T-helper 1 cell treated with Interleukin-12 subunit alpha and Interleukin-12 subunit beta and Interleukin-4 antibody, amounts not matched to agents 30 μg/mL and 1 μg/mL, for 36 hours (primary cell): ENCODE data around the gene SEPHS2.
"Not testable (repeated sequence)": the region's sequence is repeated elsewhere in the genome, so short reads cannot be mapped to it uniquely, and the experiment has no call there.

Experiments
- H3K27ac Mint-ChIP-seq: one replicate; pipeline ENCODE4 v1.8.0; 2021; ENCODE audit warnings: mild to moderate bottlenecking, mixed read lengths
- H3K27me3 Mint-ChIP-seq: one replicate; pipeline ENCODE4 v1.8.0; 2021; ENCODE audit warnings: low read depth, mixed read lengths
- H3K36me3 Mint-ChIP-seq: one replicate; pipeline ENCODE4 v1.8.0; 2021; ENCODE audit warnings: low read depth, mixed read lengths
- H3K4me1 Mint-ChIP-seq: one replicate; pipeline ENCODE4 v1.8.0; 2021; ENCODE audit warnings: low read depth, mixed read lengths
- H3K4me3 Mint-ChIP-seq: one replicate; pipeline ENCODE4 v1.8.0; 2021; ENCODE audit warnings: mild to moderate bottlenecking, moderate library complexity, mixed read lengths
- H3K9me3 Mint-ChIP-seq: one replicate; pipeline ENCODE4 v1.8.0; 2021; ENCODE audit warnings: mixed read lengths

Gene SEPHS2, protein sequence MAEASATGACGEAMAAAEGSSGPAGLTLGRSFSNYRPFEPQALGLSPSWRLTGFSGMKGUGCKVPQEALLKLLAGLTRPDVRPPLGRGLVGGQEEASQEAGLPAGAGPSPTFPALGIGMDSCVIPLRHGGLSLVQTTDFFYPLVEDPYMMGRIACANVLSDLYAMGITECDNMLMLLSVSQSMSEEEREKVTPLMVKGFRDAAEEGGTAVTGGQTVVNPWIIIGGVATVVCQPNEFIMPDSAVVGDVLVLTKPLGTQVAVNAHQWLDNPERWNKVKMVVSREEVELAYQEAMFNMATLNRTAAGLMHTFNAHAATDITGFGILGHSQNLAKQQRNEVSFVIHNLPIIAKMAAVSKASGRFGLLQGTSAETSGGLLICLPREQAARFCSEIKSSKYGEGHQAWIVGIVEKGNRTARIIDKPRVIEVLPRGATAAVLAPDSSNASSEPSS

DNA sequence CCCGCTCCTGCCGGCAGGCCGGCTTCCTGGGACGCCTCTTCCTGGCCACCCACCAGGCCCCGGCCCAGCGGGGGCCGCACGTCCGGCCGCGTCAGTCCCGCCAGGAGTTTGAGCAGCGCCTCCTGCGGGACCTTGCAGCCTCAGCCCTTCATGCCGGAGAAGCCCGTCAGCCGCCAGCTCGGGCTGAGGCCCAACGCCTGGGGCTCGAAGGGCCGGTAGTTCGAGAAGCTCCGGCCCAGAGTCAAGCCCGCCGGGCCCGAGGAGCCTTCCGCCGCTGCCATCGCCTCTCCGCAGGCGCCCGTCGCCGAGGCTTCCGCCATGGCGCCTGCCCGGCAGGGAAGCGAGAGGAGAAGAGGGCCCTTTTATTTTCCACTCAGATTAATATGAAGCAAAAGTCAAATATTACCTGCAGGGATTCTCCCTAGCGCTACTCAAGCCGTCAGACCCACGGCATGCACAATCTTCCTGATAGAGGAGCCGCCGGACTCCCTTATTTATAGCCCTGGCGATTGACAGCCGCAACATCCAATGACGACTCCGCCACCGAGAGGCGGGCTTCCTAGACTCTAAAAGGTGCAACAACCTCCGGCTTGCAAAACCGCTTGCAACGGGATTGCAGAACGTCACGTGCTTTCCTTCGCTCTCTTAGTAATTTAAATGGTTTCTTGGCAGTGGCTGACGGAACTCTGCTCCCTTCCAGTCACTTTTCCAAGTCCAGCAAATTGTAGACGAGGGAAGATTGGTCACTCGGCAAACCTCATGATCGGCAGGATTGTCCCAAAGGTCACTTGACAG is at the start of gene SEPHS2:
SEPHS2 (minus strand) TSS at position 467 of the 795 bp plus-strand sequence; CDS start at position 320, 147 bp downstream.
- Mint-ChIP-seq H3K4me3 (peak within 1 kb of the TSS; percentile 94), H3K27me3 (no peaks in the 10 kb centered on the region), H3K9me3 (no peaks in the 10 kb centered on the region), H3K4me1 (peaks cover 47% of the 10 kb centered on the region), H3K27ac (peak within 1 kb of the TSS; percentile 95), H3K36me3 (peaks cover 26% of the 10 kb centered on the region)

DNA sequence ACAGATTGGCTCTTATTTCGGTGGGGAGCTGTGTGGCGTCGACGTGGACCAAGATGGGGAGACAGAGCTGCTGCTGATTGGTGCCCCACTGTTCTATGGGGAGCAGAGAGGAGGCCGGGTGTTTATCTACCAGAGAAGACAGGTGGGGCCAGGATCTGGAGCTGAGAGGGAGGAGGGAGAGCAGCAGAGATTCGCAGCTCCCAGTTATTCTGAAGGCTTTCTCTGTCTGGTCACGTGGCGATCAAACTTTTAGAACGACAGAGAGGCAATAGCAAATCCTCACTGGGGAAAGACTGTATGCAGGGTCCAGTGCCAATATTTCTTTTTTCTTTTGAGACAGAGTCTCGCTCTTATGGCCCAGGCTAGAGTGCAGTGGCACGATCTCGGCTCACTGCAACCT is 49.0 kb upstream of the SEPHS2 start:
- H3K27ac Mint-ChIP-seq: peak overlapping the region; percentile 24
- no peaks in the 10 kb centered on the region for H3K9me3 Mint-ChIP-seq
- no peak overlapping the region for H3K4me3 Mint-ChIP-seq
- peaks cover 43% of the 10 kb centered on the region for H3K36me3 Mint-ChIP-seq
- peaks cover 21% of the 10 kb centered on the region for H3K4me1 Mint-ChIP-seq
- H3K27me3 Mint-ChIP-seq: no peaks in the 10 kb centered on the region

DNA sequence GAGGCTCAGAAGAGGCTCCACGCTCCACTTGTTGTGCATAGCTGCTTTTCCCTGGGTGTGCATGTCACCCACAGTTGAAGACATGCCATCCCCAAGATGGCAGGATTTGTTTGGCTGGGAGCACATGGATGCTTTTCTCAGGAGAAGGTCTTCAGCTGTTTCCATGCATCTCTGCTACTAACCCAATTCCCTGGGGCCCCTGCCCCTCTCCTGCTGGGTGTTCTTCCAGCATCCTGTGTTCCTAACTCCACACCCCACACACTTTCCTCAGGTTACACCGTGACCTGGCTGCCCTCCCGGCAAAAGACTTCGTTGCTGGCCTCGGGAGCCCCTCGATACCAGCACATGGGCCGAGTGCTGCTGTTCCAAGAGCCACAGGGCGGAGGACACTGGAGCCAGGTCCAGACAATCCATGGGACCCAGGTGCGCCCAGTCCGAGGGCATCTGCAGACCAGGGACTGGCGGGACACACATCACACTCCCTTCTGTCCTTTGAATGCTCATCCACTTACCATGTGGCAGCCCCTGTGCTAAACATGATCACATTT is 48.3 kb upstream of the SEPHS2 start:
- Mint-ChIP-seq H3K9me3 (no peaks in the 10 kb centered on the region), H3K36me3 (peaks cover 45% of the 10 kb centered on the region), H3K27ac (no peak overlapping the region), H3K4me1 (peaks cover 19% of the 10 kb centered on the region), H3K4me3 (no peak overlapping the region), H3K27me3 (no peaks in the 10 kb centered on the region)

DNA sequence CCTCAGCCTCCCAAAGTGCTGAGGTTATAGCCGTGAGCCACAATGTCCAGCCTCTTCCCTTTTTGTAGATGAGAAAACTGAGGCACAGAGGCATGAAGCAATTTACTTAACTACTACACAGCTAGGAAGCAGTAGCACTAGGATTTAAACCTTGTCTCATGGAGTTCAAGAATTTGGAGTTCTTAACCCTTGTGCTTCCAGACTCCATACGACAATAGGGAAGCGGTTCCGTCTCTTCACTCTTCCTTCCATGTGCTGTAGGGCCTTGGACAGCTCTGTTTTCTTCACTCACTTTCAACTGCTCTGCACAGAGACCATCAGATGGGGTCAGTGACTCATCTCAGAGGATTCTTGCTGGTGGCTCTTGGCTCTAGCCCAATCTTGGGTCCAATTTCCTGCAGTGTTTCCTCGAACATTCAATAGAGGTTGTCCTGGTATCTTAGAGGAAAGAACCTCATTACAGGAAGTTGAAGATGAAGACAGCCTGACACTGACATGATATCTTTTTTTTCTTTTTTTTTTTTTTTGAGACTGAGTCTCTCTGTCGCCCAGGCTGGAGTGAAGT is 46.2 kb upstream of the SEPHS2 start:
- Mint-ChIP-seq H3K4me1 (peaks cover 23% of the 10 kb centered on the region), H3K27ac (peak overlapping the region; percentile 73), H3K27me3 (no peaks in the 10 kb centered on the region), H3K4me3 (no peak overlapping the region), H3K9me3 (no peaks in the 10 kb centered on the region), H3K36me3 (peaks cover 53% of the 10 kb centered on the region)

DNA sequence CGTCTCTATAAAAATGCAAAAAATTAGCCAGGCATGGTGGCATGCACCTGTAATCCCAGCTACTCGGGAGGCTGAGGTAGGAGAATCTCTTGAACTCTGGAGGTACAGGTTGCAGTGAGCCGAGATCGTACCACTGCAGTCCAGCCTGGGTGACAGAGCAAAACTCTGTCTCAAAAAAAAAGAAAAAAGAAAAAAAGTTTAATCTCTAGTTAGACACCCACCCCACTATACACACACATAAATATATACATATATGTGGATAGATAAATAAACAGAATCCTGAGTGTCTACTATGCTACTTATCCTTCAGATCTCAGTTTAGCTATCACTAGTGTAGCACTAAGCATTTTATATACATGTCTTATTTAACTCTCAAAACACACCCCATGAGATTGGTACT is 45.6 kb upstream of the SEPHS2 start:
- Mint-ChIP-seq H3K9me3 (no peaks in the 10 kb centered on the region), H3K4me1 (peaks cover 26% of the 10 kb centered on the region), H3K4me3 (no peak overlapping the region), H3K36me3 (peaks cover 56% of the 10 kb centered on the region), H3K27me3 (no peaks in the 10 kb centered on the region), H3K27ac (peak overlapping the region; percentile 62)

DNA sequence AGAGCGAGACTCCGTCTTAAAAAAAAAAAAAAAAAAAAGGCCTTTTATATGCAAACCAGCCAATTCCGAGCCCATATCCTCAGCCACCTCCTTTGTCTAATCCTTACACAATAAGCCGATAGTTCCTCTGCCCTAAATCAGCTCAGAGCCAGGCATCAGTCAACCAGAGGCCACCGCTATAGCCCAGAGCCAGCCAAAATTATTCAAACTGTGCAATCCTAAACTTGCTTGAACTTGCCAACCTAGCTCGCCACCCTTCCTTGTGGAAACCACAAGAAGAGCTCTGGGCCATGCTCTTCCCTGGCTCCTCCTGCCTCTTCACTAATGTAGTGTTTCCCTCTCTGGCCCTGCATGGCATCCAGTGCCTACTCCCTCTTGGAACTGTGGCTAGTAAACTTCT is 44.5 kb upstream of the SEPHS2 start:
- Mint-ChIP-seq H3K9me3 (no peaks in the 10 kb centered on the region), H3K27ac (no peak overlapping the region), H3K36me3 (peaks cover 57% of the 10 kb centered on the region), H3K4me3 (no peak overlapping the region), H3K4me1 (peaks cover 28% of the 10 kb centered on the region), H3K27me3 (no peaks in the 10 kb centered on the region)

DNA sequence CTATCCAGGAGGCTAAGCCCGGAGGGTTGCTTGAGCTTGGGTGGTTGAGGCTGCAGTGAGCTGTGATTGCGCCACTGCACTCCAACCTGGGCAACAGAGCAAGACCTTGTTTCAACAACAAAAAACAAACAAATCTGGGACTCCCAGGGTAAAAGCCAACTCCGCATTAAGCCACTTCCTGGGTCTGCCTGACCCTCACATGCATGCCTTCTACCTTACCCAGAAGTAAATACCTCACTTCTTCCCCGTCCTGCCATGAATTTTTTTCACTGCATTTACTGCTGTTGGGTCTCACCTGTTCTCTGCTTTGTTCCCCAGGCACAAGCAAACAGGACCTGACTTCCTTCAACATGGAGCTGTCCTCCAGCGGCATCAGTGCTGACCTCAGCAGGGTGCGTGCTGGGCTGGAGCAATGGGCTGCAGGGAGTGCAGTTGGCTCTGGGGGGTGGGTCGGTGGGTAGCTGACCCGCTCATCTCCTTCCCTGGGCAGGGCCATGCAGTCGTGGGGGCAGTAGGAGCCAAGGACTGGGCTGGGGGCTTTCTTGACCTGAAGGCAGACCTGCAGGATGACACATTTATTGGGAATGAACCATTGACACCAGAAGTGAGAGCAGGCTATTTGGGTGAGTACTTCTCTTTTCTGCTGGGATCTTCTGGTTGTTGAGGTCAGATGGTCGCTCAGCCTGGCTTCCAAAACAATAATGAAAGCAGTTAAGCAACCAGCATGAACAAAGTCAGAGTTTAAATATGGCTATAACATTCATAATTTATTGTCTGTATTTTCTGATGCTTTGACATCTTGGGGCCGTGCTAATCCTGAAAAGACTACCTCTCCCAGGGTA is 43.3 kb upstream of the SEPHS2 start:
- Mint-ChIP-seq H3K9me3 (no peaks in the 10 kb centered on the region), H3K4me3 (no peak overlapping the region), H3K27ac (peak overlapping the region; percentile 41), H3K27me3 (no peaks in the 10 kb centered on the region), H3K36me3 (peaks cover 55% of the 10 kb centered on the region), H3K4me1 (peaks cover 31% of the 10 kb centered on the region)

DNA sequence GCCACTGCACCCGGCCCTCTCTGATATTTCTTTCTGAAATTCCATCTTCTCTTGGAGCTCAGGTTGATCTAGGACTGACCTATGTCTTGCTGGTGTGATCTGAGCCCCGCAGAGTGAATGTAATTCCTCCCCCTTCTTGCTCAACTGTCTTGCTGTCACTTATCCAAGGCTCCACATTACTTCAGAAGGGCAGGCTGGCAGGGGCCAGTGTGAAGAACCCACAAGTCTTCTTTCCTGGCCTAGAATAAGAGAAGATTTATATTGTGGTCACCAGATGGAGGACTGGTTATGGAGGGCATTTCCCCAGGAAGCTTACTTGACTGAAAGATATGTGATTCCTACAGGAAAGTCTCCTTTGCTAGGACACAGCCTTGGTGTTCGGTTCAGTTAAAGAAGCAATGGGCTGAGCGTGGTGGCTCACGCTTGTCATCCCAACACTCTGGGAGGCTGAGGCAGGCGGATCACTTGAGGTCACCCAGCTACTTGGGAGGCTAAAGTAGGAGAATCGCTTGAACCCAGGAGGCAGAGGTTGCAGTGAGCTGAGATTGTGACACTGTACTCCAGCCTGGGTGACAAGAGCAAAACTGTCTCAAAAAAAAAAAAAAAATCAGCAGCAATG is 40.3 kb upstream of the SEPHS2 start:
- no peaks in the 10 kb centered on the region for H3K27me3 Mint-ChIP-seq
- peaks cover 65% of the 10 kb centered on the region for H3K36me3 Mint-ChIP-seq
- no peak overlapping the region for H3K4me3 Mint-ChIP-seq
- H3K9me3 Mint-ChIP-seq: no peaks in the 10 kb centered on the region
- peaks cover 38% of the 10 kb centered on the region for H3K4me1 Mint-ChIP-seq
- peak overlapping the region; percentile 52 for H3K27ac Mint-ChIP-seq

DNA sequence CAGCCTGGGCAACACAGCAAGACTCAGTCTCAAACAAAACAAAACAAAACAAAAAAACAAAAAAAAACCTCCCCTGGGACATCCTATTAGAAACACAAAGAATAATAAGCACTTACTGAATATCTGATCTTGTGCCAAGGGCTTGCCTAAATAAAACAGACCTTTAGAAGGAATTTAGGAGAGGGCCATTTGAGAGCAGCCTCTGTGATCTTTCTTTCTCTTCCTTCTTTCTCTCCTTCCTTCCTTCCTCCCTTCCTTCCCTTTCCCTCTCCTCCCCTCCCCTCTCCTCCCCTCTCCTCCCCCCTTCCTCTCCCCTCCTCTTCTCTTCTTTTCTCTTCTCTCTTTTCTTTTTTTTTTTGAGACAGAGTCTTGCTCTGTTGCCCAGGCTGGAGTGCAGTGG is 39.2 kb upstream of the SEPHS2 start:
- no peak overlapping the region for H3K4me3 Mint-ChIP-seq
- peaks cover 66% of the 10 kb centered on the region for H3K36me3 Mint-ChIP-seq
- no peaks in the 10 kb centered on the region for H3K27me3 Mint-ChIP-seq
- peak overlapping the region; percentile 49 for H3K27ac Mint-ChIP-seq
- H3K4me1 Mint-ChIP-seq: peaks cover 39% of the 10 kb centered on the region
- H3K9me3 Mint-ChIP-seq: no peaks in the 10 kb centered on the region

DNA sequence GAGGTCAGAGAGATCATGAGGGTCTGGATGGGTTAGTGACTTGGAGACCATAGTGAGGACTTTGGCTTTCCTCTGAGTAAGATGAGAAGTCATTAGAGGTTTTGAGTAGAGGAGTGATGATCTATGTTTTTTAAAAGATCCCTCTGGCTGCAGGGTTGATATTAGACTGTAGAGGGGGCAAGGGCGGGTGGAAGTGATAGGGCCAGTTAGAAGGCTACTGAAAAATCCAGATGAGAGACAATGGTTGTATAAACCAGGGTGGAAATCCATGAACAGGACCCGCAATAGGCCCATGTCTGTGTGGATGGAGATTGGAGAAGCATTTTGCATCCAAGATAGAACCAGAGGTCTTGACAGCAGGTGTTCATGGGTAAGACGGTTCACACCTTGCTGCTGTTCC is 36.7 kb upstream of the SEPHS2 start:
- no peaks in the 10 kb centered on the region for H3K9me3 Mint-ChIP-seq
- peaks cover 42% of the 10 kb centered on the region for H3K4me1 Mint-ChIP-seq
- no peaks in the 10 kb centered on the region for H3K27me3 Mint-ChIP-seq
- H3K36me3 Mint-ChIP-seq: peaks cover 61% of the 10 kb centered on the region
- peak overlapping the region; percentile 49 for H3K27ac Mint-ChIP-seq
- peak overlapping the region; percentile 23 for H3K4me3 Mint-ChIP-seq

DNA sequence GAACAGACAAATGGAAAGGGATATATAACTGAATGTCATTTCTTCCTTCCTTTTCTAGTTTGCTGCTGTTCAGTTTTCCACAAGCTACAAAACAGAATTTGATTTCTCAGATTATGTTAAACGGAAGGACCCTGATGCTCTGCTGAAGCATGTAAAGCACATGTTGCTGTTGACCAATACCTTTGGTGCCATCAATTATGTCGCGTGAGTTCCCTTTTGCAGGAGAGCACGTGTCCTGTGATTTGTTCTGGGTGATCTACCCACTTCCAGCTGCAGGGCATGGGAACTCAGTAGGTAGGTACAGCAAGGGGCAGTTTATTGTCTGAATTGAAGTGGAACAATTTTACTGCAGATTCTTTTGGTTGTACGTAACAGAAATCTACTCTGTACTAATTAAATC is 35.7 kb upstream of the SEPHS2 start:
- Mint-ChIP-seq H3K4me1 (peaks cover 46% of the 10 kb centered on the region), H3K4me3 (no peak overlapping the region), H3K36me3 (peaks cover 65% of the 10 kb centered on the region), H3K27me3 (no peaks in the 10 kb centered on the region), H3K27ac (no peak overlapping the region), H3K9me3 (no peaks in the 10 kb centered on the region)

DNA sequence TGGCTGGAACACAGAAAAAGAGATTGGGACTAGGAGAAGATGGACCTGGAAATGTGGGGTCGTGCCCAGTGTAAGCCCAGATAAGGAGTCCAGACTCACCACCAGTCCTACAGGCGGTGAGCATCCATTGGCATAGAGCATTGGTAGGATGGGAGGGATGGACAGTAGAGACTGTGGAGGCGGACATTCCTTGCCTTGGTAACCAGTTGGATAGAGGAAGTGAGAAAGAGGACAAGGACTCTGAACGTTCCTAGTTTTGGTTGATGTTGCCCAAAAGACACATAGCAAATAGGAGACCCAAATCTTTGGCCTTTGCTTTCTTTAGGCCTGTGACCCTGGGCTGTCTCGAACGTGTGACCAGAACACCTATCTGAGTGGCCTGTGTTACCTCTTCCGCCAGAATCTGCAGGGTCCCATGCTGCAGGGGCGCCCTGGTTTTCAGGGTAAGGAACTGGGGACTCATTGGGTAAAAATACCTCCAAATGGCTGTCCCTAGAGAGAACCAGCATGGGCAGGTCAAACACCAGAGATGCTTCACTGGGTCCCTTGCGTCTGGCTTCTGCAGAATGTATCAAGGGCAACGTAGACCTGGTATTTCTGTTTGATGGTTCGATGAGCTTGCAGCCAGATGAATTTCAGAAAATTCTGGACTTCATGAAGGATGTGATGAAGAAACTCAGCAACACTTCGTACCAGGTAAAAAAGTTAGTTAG is 33.2 kb upstream of the SEPHS2 start:
- H3K27ac Mint-ChIP-seq: peak overlapping the region; percentile 47
- peaks cover 67% of the 10 kb centered on the region for H3K36me3 Mint-ChIP-seq
- H3K9me3 Mint-ChIP-seq: no peaks in the 10 kb centered on the region
- H3K4me1 Mint-ChIP-seq: peaks cover 51% of the 10 kb centered on the region
- no peaks in the 10 kb centered on the region for H3K27me3 Mint-ChIP-seq
- peak overlapping the region; percentile 61 for H3K4me3 Mint-ChIP-seq

DNA sequence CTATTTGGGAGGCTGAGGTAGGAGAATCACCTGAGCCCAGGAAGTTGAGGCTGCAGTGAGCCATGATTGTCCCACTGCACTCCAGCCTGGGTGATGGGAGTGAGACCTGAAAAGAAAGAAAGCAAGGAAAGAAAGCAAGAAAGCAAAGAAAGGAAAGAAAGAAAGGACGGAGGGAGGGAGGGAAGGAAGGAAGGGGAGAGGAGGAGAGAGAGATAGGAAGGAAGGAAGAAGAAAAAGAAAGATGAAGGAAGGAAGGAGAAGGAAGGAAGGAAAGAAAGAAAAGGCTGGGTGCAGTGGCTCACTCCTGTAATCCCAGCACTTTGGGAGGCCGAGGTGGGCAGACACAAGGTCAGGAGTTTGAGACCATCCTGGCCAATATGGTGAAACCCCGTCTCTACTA is 32.1 kb upstream of the SEPHS2 start:
- H3K4me3 Mint-ChIP-seq: peak overlapping the region; percentile 43

More for the DNA sequence above, 32.1 kb upstream of the SEPHS2 start:
- H3K27me3 Mint-ChIP-seq, H3K9me3 Mint-ChIP-seq: not testable (repeated sequence)
- H3K4me1 Mint-ChIP-seq: peaks cover 48% of the 10 kb centered on the region
- H3K27ac Mint-ChIP-seq: peak overlapping the region; percentile 3
- H3K36me3 Mint-ChIP-seq: peaks cover 69% of the 10 kb centered on the region
